OCI-M2 (cell line): Measurements from ENCODE around the gene COL23A1.
"Not testable (repeated sequence)": the region's sequence is repeated elsewhere in the genome, so short reads cannot be mapped to it uniquely, and the experiment has no call there.

Experiments used
- DNase-seq: peaks from one replicate; lab custom pipeline; 2025; ENCODE audit not compliant: unreplicated experiment; lab: John Stamatoyannopoulos, UW

Gene COL23A1

DNA sequence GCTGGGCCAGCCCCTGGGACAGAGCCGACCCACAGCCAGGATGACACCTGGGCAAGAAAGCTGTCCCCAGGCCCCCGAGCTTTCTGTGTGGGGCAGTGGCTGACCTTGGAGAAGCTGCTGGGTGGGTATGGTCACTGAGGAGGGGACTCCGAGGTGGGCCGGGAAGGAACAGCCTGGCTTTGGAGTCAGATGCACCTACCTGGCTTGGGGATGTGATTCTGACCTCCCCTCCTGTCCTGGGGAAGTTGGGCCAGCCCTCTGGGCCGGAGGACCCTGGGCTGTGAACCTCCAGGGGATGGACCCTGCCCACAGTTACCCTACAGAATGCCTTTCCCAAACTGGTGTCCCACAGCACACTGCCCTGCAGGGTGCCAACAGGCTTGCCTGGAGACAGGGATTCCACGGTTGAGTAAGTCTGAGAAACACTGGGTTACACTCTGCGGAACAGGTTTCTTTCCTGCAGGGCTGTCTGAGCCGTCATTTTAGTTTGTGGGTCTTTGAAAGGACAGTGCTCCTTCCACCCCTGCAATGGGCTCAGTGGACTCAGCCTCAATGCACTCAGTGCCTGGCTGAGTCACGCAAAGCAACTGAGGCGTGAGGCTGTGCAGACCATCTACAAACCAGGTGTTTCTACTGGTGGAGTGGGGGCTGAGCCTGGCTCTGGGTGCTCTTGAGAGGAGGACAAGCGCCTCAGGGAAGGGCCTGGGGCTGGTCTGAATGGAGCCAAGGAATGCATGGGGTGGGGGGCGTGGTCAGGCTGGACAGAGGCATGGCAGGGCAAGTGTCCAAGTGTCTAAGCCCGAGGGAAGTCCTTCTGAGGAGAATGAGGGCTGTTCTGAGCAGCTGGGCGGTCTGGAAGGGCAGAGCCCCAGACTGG lies 316.3 kb downstream of the COL23A1 start:
- no peak for DNase-seq

DNA sequence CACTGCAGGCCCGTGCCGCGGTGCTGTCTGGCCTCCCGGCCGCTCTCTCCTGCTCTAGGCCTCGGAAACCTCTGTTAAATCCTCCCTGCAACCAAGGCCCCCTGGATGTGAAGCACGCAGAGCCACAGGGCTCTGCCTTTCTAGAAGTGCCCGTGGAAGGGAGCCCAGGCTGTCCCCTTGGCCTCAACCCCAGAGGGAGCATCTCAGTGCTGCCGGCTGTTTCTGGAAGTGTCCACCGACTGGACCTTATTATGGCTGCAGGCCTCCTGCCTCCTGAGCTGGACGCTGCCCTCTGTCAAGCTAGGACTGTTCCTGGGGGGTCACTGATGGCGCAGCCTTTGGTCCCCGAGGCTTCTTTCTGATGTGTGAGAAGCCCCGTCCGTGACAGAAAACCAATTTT lies 317.2 kb downstream of the COL23A1 start:
- DNase-seq: no peak

DNA sequence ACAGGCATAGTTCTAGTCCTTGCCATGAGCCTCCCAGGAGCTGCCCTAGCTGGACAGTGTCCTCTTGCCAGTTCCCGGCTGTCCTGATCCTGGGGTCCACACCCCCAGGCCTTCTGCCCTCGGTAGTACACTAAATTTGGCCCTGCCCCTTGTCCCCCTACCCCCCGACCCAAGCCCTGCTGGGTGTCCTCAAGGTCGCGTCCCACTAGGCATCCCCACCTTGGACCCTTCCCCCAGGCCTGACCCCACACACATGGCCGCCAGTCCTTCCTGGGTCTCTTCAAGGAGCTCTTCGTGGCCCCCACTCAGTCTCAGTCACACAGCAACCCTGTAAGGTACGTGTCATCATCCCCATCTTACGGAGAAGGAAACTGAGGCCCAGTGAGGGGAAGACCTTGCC lies 317.6 kb downstream of the COL23A1 start:
- DNase-seq: no peak

DNA sequence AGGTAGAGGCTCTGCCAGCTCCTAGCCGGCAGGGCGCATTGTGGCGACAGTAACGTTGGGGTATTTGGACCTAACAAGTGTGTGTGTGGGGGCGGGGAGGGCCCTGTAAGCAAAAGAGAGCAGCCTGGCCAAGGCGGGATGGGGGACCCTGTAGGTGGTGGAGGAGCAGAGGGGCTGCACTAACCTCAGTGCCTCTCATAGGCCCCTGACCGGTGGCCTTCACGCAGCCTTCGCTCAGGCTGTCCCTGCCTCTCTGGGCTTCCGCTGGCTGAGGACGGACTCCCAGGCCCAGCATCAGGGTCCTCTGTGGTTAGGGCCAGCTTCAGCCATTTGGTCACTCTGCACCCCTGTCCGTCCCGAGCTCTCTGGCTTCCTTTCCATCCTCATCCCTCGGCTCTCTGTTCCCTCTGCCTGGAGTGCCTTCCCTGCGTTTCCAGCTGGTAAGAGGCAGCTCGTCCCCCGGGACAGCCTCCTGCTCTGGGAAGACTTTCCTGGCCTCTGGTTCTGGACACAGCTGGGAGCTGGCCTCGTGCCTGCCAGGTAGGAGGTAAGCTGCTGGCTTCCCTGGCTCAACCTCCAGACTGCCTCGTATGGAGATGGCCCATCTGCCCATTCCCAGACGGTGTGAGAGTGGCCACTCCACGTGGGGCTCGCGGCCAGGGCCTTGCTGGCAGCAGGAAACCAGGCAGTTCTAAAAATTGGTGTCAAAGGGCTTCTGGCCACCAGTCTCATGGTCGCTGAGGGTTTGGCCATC lies 318.3 kb downstream of the COL23A1 start:
- DNase-seq: no peak

DNA sequence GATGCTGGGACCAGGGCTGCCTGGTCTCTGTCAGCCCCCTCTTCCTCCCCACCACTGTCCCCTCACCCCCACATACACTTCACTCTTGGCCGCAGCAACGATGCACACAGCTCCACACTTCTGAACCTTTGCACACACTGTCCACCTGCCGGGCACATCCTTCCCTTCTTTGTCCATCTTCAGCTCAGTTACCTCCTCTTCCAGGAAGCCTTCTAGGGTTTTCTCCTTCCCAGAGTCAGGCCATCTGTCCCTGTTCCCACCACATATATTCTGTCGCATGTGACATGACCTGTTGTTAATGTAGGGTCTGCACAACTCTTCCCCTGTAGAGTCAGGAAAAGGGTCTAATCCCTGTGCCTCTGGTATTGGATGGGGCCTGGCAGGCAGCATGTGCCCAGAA lies 319.0 kb downstream of the COL23A1 start:
- DNase-seq: no peak

DNA sequence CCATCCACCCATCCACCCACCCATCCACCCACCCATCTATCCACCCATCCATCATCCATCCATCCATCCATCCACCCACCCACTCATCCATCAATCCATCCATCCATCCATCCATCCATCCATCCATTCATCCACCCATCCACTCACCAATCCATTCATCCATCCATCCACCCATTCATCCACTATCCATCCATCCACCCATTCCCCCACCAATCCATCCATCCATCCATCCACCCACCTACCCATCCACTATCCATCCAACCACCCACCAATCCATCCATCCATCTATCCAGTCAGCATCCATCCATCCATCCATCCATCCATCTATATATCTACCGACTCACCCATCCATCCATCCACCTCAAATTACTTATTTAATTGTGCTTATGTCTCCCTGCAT lies 320.7 kb downstream of the COL23A1 start:
- no peak for DNase-seq

DNA sequence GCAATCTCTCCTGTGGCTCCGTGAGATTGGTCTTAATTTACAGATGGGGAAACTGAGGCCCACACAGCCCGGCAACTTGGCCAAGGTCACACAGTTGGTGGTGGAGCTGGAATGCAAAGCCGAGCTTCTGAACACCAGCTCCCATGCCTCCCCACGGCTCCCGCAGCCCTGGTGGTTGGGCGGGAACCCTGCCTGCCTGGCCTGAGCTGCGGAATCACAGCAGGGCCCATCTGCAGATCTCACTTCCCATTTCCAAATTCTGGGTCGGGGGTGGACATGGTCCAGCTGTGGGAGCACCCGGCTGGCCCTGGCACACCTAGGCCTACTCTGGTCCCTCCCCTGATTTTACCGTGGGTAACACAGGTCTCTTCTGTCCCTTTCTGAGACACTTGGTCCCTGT lies 322.3 kb downstream of the COL23A1 start:
- no peak for DNase-seq

DNA sequence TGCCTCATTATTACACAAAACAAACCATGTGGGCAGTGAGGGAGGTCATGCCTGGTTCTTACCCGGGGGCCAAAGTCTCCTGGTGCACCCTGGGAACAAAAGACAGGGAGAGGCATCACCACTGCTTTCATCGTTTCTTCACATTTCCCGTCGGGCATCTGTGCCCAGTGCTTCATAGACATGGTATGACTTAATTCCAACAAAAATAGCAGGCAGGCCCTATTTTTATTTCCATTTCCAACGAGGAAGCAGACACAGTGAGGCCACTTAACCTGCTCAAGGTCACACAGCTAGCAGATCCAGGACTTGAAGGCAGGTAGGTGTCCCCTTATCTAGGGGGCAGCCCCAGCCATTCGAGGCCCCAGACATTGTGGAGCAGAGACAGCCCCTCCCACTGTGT lies 322.9 kb downstream of the COL23A1 start:
- no peak for DNase-seq

DNA sequence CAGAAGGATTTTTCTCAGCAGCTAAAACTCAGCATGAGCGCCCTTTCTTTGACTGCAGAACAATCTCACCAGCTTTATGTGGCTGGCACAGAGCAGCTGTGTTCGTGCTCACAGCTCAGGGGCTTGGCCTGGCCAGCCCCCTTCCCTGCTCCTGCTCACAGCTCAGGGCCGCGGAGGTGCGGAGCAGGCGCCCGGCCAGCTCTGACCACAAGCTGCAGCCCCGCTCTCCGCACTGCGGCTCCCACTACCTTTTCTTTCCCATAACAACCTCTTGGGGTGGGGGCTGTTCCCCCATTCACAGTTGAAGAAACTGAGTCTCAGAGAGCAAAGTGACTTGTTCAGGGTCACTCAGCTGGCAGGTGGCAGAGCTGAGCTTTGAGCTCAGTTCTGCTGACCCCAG lies 323.6 kb downstream of the COL23A1 start:
- DNase-seq: no peak

DNA sequence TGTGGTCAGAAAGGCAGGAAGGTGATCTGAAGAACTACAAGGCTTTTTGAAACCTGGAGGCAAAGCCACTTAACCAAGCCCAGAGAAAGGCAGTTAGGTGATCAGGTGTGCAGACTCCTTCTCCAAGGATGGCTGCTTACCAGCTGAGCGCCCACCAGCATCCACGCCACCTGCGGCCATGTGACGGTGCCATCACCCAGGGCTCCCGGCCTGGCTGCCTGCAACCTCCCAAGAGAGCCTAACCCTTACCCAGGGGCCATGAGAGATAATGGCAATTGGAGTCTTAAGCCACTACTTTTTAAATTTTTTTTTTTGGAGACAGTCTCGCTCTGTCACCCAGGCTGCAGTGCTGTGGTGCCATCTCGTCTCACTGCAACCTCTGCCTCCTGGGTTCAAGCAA lies 324.4 kb downstream of the COL23A1 start:
- no peak for DNase-seq

DNA sequence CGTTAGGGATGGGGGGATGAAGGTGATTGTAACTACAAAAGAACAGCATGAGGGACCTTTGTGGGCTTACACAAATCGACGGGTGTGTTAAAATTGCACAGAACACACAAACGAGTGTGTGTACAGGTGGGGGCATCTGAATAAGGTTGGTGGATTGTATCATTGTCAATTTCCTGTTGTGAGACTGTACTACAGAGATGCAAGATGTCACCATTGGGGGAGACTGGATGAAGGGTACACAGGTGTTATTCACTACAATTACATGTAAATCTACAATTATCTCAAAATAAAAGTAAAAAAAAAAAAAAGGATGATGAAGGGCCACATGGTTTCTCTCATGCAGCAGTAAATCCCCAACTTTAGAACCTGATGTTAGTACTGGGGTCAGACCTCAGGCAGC lies 326.1 kb downstream of the COL23A1 start:
- no peak for DNase-seq

DNA sequence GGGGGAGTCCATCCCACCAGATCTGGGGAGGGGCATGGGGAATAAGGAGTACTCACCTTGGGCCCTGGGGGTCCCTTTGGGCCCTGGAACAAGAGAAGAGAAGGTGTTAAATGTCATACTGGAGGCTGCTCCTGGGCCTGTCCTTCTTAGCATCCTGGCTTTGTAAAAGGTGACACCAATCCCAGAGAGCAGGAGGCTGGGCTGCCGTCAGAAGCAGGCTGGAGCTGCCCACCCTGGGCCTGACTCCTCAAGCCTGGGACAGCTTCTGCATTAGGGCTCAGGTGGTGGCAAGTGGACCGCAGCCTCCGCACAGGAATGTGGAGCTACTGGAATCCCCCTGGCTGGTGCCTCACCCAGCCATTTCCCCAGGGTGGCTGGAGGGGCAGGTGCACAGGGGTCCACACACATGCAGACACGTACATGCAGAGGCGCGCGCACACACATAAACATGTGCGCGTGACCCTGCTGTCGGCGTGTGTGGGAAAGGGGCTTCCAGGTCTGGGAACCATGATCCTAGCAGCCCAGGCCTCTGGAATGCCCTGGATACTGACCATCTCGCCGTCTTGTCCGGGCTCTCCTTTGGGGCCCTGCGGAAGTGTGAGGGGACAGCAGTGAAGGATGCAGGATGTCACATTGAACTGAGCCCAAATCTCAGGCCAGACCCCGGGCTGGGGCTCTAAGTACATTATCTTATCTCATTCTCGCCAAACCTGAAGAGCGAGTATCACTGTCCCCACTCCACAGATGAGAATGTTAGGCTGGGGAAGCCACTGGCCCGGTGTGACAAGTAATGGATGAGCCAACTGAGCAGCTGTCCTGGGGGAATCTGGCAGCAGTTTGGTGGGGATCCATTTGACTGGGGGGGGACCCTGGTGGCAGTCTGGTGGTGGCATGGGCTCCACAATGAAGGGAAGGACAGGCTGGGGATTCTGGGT lies 328.3 kb downstream of the COL23A1 start:
- DNase-seq: no peak

DNA sequence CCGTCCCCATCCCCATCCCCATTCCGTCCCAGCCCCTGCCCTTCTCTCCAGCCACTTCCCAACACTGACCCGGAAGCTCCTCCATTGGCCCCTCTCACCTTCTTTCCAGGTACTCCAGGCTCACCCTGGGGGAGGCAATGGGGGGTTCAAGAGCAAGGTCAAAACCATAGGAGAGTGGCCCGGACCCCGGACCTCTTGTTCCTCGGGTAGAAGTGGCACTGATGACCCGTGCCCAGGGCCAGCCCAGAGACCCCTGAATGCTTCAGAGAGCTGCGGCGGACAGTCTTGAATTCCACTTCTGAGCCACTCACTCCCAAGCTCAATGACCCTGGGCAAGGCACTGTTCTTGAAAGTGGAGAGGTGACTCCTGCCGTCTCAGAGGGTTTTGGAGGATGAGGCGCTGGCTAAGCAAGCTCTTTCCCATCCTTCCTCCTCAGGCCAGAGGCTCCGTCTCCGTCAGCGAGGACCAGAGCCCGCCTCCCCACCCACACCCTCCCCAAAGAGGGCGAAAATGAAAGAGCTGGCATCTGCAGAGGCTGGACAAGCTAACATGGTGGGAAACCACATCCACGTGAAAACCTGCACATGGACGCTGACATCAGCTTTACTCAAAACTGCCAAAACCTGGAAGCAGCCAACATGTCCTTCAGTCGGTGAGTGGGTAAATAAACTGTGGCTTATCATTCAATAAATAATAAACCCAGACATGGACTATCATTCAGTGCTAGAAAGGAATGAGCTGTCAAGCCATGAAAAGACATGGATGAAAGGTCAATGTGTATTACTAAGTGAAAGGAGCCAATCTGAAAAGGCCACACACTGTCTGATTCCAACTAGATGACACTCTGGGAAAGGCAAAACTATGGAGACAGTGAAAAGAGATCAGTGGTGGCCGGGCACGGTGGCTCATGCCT lies 330.3 kb downstream of the COL23A1 start:
- DNase-seq: no peak

DNA sequence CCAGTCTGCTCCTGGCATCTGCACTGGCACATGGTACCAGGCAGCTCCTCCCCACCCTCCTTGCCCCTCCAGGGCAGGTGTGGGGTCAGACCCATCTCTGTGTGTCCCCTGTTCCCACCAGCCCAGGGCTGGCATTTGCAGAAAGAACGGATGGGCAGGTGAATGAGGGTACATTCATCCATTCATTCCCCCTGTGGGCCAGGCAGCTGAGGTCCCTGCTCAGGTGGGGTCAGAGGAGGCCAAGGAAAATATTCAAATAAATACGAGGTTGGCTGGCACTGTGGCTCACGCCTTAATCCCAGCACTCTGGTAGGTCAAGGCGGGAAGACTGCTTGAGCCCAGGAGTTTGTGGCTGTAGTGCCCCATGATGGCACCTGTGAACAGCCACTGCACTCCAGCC lies 332.5 kb downstream of the COL23A1 start:
- DNase-seq: no peak

DNA sequence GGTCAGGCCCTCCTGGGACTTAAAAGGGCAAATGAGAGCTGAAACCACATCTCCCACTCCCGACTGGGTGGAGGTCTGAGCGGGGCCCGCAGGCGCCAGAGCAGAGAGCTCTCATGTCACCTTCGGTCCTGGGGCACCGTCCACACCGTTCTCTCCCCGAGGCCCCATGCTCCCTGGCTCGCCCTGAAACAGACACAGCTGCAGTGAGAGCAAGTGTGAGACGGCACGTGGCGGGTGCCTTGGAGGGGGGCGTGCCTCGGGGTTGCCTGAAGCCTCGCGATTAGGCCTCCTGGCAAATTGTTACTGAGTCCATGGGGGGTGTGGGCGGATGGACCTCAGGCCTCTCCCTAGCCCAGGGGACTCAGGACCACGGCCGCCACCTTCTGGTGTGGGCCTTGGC lies 333.4 kb downstream of the COL23A1 start:
- no peak for DNase-seq

DNA sequence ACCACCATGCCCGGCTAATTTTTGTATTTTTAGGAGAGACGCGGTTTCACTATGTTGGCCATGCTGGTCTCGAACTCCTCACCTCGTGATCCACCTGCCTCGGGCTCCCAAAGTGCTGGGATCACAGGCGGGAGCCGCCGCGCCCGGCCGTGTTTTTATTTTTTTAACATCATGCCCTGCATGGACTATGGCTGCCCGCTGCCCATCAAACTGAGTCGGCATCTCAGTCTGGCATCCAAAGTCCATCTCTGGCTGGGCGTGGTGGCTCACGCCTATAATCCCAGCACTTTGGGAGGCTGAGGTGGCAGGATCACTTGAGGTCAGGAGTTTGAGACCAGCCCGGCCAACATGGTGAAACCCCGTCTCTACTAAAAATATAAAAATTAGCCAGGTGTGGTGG lies 336.6 kb downstream of the COL23A1 start:
- DNase-seq: not testable (repeated sequence)

DNA sequence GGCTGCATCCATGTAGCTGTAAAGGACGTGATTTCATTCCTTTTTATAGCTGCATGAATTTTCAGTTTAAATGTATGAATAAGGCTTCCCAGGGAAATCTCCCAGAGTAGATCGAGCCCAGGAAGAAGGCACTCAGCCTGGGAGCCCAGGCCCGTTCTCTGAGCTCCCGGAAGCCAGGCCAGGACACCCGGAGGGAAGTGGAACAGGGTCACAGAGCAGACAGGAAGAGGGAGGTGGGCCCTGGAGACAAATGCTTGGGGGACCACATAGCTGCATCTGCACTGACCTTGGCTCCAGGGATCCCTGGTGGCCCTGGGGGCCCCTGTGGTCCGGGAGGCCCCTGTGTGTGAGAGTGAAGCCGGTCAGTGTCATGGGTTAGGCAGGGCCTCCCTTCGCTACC lies 337.9 kb downstream of the COL23A1 start:
- DNase-seq: no peak

DNA sequence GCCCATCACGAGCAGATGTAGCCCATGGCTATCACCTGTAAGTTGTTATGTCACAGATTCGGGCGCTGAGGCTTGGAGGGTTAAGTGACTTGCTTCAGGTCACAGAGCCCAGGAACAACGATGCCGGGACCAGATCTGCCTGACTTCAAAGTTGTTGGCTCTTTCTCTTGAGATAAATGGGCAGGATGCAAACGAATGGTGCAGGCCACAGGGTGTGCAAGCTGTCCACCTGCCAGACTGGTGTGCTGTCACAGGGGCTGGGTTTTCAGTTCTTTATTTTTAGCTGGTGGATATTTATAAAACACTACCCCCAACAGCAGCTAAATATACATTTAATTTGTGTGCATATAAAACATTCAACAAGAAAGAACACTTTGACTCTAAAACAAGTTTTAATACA lies 339.9 kb downstream of the COL23A1 start:
- DNase-seq: no peak

DNA sequence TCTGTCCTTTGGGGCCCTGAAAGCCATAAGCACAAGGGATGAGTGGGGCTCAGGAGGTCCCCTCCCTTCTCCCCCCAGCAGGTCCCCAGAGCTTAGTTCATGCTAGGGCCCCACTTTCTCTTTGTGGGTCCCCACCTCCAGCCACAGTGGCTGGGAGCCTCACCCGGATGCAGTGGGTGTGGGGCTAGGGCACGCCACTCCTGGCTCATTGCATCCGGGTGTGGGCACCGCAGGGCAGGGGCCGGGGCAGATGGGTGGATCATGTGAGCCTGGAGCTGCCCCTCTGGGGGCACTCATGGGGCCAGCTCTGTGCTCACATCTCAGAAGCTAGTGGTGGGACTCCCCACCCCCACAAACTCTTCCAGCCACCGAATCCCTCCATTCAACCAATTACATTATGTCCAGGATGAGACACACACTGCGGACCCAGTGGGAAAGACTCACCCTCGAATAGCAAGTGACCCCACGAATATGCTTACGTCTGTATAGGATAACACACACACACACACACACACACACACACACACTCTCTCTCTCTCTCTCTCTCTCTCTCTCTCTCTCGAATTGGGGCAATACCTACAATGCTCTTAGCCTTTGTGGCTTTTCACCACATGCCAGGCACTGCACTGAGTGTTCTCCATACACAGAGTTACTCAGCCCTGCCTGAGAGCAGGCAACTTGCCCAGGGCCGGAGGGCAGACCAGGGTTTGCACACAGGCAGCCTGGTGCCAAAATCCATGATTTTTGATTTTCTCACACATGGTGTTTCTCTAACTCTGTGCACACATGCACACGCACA lies 340.8 kb downstream of the COL23A1 start:
- DNase-seq: no peak

DNA sequence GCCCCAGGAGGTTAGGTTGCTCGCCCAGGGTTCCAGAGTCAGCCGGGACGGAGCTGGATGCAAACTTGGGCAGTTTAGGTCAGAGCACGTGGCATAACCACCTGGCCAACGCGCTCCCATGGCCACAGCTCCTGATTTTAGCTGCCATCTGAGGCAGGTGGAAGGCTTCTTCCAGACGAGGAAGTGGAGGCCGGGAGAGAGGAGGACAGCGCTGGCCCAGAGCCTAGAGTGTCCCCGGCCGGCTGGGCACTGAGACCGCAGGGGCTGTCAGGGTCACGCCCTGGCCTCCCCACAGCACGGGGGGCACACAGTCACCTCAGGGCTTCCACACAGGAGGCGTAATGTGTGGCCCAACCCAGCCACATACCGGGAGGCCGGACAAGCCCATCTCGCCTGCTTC lies 341.4 kb downstream of the COL23A1 start:
- DNase-seq: no peak
